ENCODE measurements around the gene PCDH11Y. TPM values are rescaled to one million over a fixed set of nuclear protein-coding genes. Genes with fewer than 3 reads are reported as not detected.
"Not testable (repeated sequence)": the region's sequence is repeated elsewhere in the genome, so short reads cannot be mapped to it uniquely, and the experiment has no call there.

PCDH11Y gene
- total RNA-seq, 4 donors from 2014 or later: 0.30 to 1.2 (median 0.66) TPM; not detected in 1

- not testable (repeated sequence) for H3K4me1 ChIP-seq; H3K9me3 ChIP-seq; H3K4me3 ChIP-seq; H3K27ac ChIP-seq; H3K36me3 ChIP-seq; DNase-seq (ENCODE audit: low spot score in 2 of 2); H3K27me3 ChIP-seq
- 63% methylated on average over 2 of the region's 2 CpGs; no CpG with 5 or more reads in 1 of the 2 donors for WGBS, 2 donors
Observed at GRCh38 chrY:5638589-5638988, 638.5 kb downstream of the PCDH11Y start.

DNA sequence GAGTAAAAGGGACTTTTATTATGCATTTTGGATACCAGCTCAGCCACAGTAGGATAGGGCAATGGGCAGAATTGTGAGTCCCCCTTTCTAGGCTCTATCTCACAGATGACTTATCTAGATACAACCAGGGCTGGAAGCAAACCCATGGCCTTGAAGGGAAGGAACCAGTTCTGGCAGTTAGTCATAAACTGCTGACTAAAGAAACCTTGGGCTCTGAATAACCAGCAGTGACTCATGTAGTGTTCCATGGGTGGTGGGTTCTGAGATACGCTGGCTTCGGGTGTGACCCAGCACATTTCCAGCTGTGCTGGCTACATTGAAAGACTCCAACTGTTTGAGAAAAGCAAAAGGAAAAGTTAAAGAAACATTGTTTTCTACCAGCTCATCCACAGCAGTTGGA lies 679.2 kb downstream of the PCDH11Y start:
- H3K4me3 ChIP-seq; H3K36me3 ChIP-seq; H3K4me1 ChIP-seq; DNase-seq (ENCODE audit: low spot score in 2 of 2); H3K27ac ChIP-seq; H3K27me3 ChIP-seq; H3K9me3 ChIP-seq: not testable (repeated sequence)
- 89% methylated on average over 2 of the region's 2 CpGs; no CpG with 5 or more reads in 1 of the 2 donors for WGBS, 2 donors

GRCh38 chrY:5708727-5709126 lies 708.6 kb downstream of the PCDH11Y start:
- DNase-seq (ENCODE audit: low spot score in 2 of 2); H3K27ac ChIP-seq; H3K9me3 ChIP-seq; H3K36me3 ChIP-seq; H3K4me1 ChIP-seq; H3K27me3 ChIP-seq; H3K4me3 ChIP-seq: not testable (repeated sequence)
- 92% methylated on average over 5 of the region's 5 CpGs; no CpG with 5 or more reads in 1 of the 2 donors for WGBS, 2 donors

DNA sequence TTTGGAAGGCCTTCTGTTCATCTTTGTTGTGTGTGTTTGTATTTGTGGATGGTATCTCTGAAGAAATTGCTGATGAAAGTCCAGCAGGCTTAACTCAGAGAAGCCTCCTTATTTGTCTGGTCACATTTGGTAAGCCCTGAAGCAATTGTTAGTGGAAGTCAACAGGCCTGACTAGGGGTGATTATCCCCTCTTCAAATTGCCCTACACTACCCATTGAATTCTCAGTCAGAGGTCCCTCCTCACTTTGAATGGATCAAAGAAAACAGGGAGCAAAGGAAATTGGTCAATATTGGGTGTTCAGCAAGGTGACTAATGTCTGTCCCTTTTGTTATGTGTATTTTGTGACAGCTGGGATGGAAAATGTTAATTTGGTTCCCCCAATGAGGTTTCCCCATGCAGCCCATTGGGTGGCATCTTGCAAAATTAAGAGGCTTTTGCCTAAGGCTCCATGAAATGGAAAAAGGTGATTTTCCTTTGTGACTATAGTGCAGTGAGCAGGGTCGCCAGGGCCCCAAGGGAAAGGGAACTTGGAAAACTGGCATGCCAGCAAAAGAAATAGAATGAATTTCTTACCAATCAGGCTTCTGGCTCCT lies 709.8 kb downstream of the PCDH11Y start:
- H3K4me3 ChIP-seq; H3K27ac ChIP-seq; H3K36me3 ChIP-seq; H3K9me3 ChIP-seq; H3K4me1 ChIP-seq; H3K27me3 ChIP-seq; DNase-seq (ENCODE audit: low spot score in 2 of 2): not testable (repeated sequence)
- 22% methylated on average over 1 of the region's 1 CpG; no CpG with 5 or more reads in 1 of the 2 donors for whole genome bisulfite sequencing, 2 donors

- WGBS, 2 donors: no CpG with 5 or more reads among the region's 3 CpGs
- not testable (repeated sequence) for DNase-seq (ENCODE audit: low spot score in 2 of 2)
Observed at GRCh38 chrY:5761403-5761802, 761.3 kb downstream of the PCDH11Y start.

GRCh38 chrY:5776485-5776884 lies 776.4 kb downstream of the PCDH11Y start:
- not testable (repeated sequence) for H3K9me3 ChIP-seq; DNase-seq (ENCODE audit: low spot score in 2 of 2); H3K36me3 ChIP-seq; H3K27ac ChIP-seq; H3K4me3 ChIP-seq; H3K27me3 ChIP-seq; H3K4me1 ChIP-seq
- WGBS, 2 donors: 63% methylated on average over 1 of the region's 1 CpG; no CpG with 5 or more reads in 1 of the 2 donors

More at GRCh38 chrY:5761403-5761802, 761.3 kb downstream of the PCDH11Y start:
- not testable (repeated sequence) for H3K27ac ChIP-seq, H3K9me3 ChIP-seq, H3K36me3 ChIP-seq, H3K4me3 ChIP-seq, H3K4me1 ChIP-seq, H3K27me3 ChIP-seq

Small RNA genes within 50 kb of the gene (small RNA-seq; reads per million reads assigned to genes)
- not detected for gene RNU2-57P
- gene SNX3P1Y: not detected
